Smooth muscle cell (in vitro differentiated cells): ENCODE results near the gene ADAM15. TPM values are rescaled to one million over a fixed set of nuclear protein-coding genes. Genes with fewer than 3 reads are reported as not detected.

Experiments used
- DNase-seq: peaks from one replicate; lab custom pipeline; 2025; ENCODE audit not compliant: unreplicated experiment; lab: John Stamatoyannopoulos, UW
- H2AFZ ChIP-seq: fragments of 200-600 bp; sonication (generic); 2 replicates; pipeline ENCODE4 v1.6.0; 2016; ENCODE audit warnings: antibody characterized with exemption, low read depth, mild to moderate bottlenecking
- H3F3A ChIP-seq: fragments of 200-600 bp; sonication (generic); 2 replicates; pipeline ENCODE4 v1.6.0; 2017; ENCODE audit warnings: antibody characterized with exemption, low read depth
- H3K27ac ChIP-seq: fragments of 200-600 bp; sonication (generic); 2 replicates; pipeline ENCODE4 v1.5.1; 2016; ENCODE audit warnings: low read depth, mild to moderate bottlenecking
- H3K27me3 ChIP-seq: fragments of 200-600 bp; sonication (generic); 2 replicates; pipeline ENCODE4 v1.6.1; 2016; ENCODE audit warnings: low read depth, mild to moderate bottlenecking
- H3K36me3 ChIP-seq: fragments of 200-600 bp; sonication (generic); 2 replicates; pipeline ENCODE4 v1.5.1; 2016; ENCODE audit warnings: low read depth
- H3K4me1 ChIP-seq: fragments of 200-600 bp; sonication (generic); 2 replicates; pipeline ENCODE4 v1.5.1; 2016; ENCODE audit warnings: low read depth
- H3K4me2 ChIP-seq: fragments of 200-600 bp; sonication (generic); 2 replicates; pipeline ENCODE4 v1.6.0; 2016; ENCODE audit warnings: mild to moderate bottlenecking
- H3K4me3 ChIP-seq: fragments of 200-600 bp; sonication (generic); 2 replicates; pipeline ENCODE4 v1.5.1; 2016; ENCODE audit warnings: mild to moderate bottlenecking
- H3K79me2 ChIP-seq: fragments of 200-600 bp; sonication (generic); 2 replicates; pipeline ENCODE4 v1.6.0; 2016; ENCODE audit warnings: low read depth, mild to moderate bottlenecking
- H3K9ac ChIP-seq: fragments of 200-600 bp; sonication (generic); 2 replicates; pipeline ENCODE4 v1.6.0; 2016; ENCODE audit warnings: low read depth
- H3K9me3 ChIP-seq: fragments of 200-600 bp; sonication (generic); replicated peaks from 2 replicates; pipeline ENCODE4 v1.5.1; 2016; ENCODE audit warnings: low read depth
- H4K20me1 ChIP-seq: fragments of 200-600 bp; sonication (generic); 2 replicates; pipeline ENCODE4 v1.6.0; 2016; ENCODE audit warnings: low read depth
- WGBS: methylation state at CpG from one replicate; pipeline ENCODE4 v1.1.7; 2016; ENCODE audit warnings: low lambda C conversion rate; 5-methylcytosine and 5-hydroxymethylcytosine counted together
- polyA plus RNA-seq: library from polyadenylated mRNA; unstranded; fragments of >200 nt; fragmentation: Nextera tagmentation; extraction: Ambion mirVana; gene quantifications from 2 replicates; pipeline ENCODE4 v1.2.1, GENCODE V29; 2016
- total RNA-seq: library from RNA; depleted of rRNA; stranded (reverse); fragments of >200 nt; gene quantifications from 2 replicates; pipeline ENCODE4 v1.2.3, GENCODE V29; 2014
- TF ChIP-seq, protein P1 (sequence below): fragments of 200-600 bp; sonication (generic); IDR thresholded peaks from 2 replicates; pipeline ENCODE4 v1.5.1; 2017; ENCODE audit warnings: borderline replicate concordance, mild to moderate bottlenecking, antibody characterized with exemption; ENCODE audit not compliant: insufficient read depth, poor library complexity, severe bottlenecking

Gene ADAM15
- total and polyA plus RNA-seq, 2 experiments from 2014 or later, result 41.2 to 45.4 TPM

DNA sequence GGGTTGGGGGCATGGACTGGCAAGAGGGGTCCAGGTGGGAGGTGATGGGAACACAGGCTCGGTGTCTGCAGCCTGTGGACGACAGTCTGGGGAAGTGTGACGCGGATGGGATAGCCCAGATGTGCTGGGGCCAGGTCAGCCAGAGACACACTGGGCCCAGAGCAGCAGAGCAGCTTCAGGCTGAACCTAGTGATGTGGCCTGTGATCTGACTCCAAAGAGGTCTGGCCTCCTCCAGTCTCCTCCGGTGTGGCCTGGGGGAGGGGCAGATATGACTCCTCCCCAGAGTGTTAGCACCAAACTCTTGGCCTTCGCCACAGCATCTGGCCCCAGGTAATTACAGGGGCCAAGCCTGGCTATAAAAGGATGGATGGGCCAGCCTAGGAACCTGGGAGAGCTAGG, 41.0 kb downstream of the ADAM15 start:
- H3K36me3 ChIP-seq, result no peaks in the 10 kb centered on the region
- no peak overlapping the region for H3K9ac ChIP-seq
- H3K79me2 ChIP-seq, result no peaks in the 10 kb centered on the region
- H3F3A ChIP-seq, result peaks cover 10% of the 10 kb centered on the region
- TF ChIP-seq, protein P1, sequence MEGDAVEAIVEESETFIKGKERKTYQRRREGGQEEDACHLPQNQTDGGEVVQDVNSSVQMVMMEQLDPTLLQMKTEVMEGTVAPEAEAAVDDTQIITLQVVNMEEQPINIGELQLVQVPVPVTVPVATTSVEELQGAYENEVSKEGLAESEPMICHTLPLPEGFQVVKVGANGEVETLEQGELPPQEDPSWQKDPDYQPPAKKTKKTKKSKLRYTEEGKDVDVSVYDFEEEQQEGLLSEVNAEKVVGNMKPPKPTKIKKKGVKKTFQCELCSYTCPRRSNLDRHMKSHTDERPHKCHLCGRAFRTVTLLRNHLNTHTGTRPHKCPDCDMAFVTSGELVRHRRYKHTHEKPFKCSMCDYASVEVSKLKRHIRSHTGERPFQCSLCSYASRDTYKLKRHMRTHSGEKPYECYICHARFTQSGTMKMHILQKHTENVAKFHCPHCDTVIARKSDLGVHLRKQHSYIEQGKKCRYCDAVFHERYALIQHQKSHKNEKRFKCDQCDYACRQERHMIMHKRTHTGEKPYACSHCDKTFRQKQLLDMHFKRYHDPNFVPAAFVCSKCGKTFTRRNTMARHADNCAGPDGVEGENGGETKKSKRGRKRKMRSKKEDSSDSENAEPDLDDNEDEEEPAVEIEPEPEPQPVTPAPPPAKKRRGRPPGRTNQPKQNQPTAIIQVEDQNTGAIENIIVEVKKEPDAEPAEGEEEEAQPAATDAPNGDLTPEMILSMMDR, result no peak
- H3K4me1 ChIP-seq, result peaks cover 14% of the 10 kb centered on the region
- peaks cover 11% of the 10 kb centered on the region for H3K27me3 ChIP-seq
- H3K27ac ChIP-seq, result no peak overlapping the region
- H3K9me3 ChIP-seq, result no peaks in the 10 kb centered on the region
- WGBS, result 83% methylated on average over 5 of the region's 6 CpGs
- H2AFZ ChIP-seq, result no peak overlapping the region
- DNase-seq, result no peak
- no peaks in the 10 kb centered on the region for H4K20me1 ChIP-seq
- H3K4me3 ChIP-seq, result no peak overlapping the region
- no peak overlapping the region for H3K4me2 ChIP-seq

DNA sequence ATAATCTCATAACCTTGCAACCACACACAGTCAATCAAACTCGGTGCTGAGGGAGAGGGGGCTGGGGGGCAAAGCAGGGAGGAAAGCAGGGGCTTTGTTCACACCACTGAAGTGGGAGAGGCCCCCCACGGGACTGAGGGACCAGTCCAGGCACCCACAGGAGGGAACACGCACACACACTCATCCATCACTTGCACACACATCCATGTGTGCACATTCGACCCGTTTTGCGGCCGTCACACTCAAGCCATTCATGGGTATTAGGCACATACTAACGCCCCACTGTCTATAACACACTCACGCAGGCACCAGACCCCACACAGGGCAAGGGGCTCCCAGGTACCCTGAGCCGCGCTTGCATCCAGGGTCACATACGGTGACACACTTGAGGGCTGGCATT, 41.5 kb downstream of the ADAM15 start:
- Histone ChIP-seq H3K79me2 (no peaks in the 10 kb centered on the region), H3K4me2 (no peak overlapping the region), H3K27ac (no peak overlapping the region), H3K4me3 (no peak overlapping the region), H3K4me1 (peaks cover 14% of the 10 kb centered on the region), H3F3A (peaks cover 10% of the 10 kb centered on the region), H3K27me3 (peaks cover 11% of the 10 kb centered on the region), H3K9ac (no peak overlapping the region), H2AFZ (no peak overlapping the region), H4K20me1 (no peaks in the 10 kb centered on the region), H3K36me3 (no peaks in the 10 kb centered on the region), H3K9me3 (no peaks in the 10 kb centered on the region)
- no peak for DNase-seq
- 94% methylated on average over 12 of the region's 12 CpGs for WGBS
- TF ChIP-seq, protein P1, result no peak

DNA sequence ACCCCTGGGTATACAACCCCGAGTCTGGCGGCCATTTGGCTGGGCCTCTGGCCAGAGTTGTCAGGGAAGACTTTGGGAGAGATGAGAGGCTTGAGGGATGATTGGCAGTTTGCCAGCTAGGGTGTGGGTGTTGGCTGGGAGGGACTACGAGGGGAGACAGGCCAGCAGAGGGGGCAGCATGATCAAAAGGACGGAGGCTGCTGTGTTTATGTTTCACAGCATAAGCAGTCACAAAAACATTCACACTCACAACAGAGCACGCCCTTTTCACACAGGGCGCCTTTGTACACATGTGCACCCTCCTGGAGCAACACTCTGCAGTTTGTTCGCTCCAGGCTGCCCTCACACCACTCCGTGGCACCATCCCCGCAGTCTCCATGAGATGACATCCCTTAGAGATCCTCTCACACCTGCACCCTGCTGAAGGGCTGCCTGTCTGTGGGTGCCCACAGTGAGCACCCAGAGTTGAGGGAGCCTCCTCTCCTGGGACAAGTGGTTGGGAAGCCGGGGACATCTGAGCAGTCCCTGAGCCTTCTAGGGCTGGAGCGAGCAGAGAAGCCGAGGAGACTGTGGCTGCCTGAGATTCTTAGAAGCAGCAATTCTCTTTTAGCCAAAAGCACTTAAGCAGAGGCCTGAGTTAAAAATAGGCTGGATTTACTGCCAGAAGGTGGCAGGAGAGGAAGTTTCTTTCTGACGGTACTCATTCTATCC, 43.0 kb downstream of the ADAM15 start:
- H3K9me3 ChIP-seq, result no peaks in the 10 kb centered on the region

More for the DNA sequence above, 43.0 kb downstream of the ADAM15 start:
- Histone ChIP-seq H3K4me3 (no peak overlapping the region), H3K27me3 (peaks cover 11% of the 10 kb centered on the region), H3K36me3 (no peaks in the 10 kb centered on the region), H3F3A (peaks cover 10% of the 10 kb centered on the region), H4K20me1 (no peaks in the 10 kb centered on the region), H3K79me2 (no peaks in the 10 kb centered on the region), H3K4me1 (peaks cover 14% of the 10 kb centered on the region), H3K9ac (no peak overlapping the region), H3K4me2 (no peak overlapping the region), H2AFZ (peak overlapping the region; percentile 34), H3K27ac (no peak overlapping the region)
- no peak for DNase-seq
- TF ChIP-seq, protein P1, result peak; percentile 37
- WGBS, result 47% methylated on average over 13 of the region's 13 CpGs
